GM12892 (cell line): ENCODE measurements around the gene HNRNPF.

Experiments used
- POLR2A ChIP-seq: IDR thresholded peaks from 2 replicates; pipeline ENCODE4 v1.6.1; 2011; ENCODE audit warnings: low read depth, low read length, control low read depth
- POLR2AphosphoS5 ChIP-seq: IDR thresholded peaks from 2 replicates; pipeline ENCODE4 v1.6.1; 2011; ENCODE audit warnings: low read depth, low read length, control low read depth
- TAF1 ChIP-seq: IDR thresholded peaks from 2 replicates; pipeline ENCODE4 v1.6.1; 2011; ENCODE audit warnings: low read depth, mild to moderate bottlenecking, control low read depth, low read length, borderline replicate concordance

DNA sequence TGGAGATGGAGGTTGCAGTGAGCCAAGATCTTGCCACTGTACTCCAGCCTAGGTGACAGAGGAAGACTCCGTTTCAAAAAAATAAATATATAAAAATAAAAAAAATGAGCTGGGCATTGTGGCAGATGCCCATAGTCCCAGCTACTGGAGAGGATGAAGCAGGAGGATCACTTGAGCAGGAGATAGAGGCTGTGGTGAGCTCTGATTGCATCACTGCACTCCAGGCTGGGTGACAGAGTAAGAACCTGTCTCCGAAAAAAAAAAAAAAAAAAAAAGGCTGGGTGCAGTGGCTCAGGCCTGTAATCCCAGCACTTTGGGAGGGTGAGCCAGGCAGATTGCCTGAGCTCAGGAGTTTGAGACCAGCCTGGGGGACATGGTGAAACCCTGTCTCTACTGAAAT lies 39.8 kb upstream of the HNRNPF start:
- TF ChIP-seq POLR2A (no peak), POLR2AphosphoS5 (no peak), TAF1 (no peak)
